Endothelial cell of umbilical vein (primary cell): ENCODE measurements around the gene CELA3A.
"Not testable (repeated sequence)": the region's sequence is repeated elsewhere in the genome, so short reads cannot be mapped to it uniquely, and the experiment has no call there.

Experiments used
- EZH2 ChIP-seq: IDR thresholded peaks from 2 replicates; pipeline ENCODE4 v1.6.1; 2012; ENCODE audit warnings: borderline replicate concordance, low read depth, mild to moderate bottlenecking, moderate library complexity, low read length, inconsistent platforms; ENCODE audit not compliant: severe bottlenecking
- GATA2 ChIP-seq: IDR thresholded peaks from 2 replicates; pipeline ENCODE4 v1.7.0; 2011; ENCODE audit warnings: low read depth, mild to moderate bottlenecking, moderate library complexity, mixed read lengths, low read length; ENCODE audit not compliant: insufficient read length, insufficient read depth
- JUN ChIP-seq: IDR thresholded peaks from 2 replicates; pipeline ENCODE4 v1.6.1; 2011; ENCODE audit warnings: borderline replicate concordance, low read depth; ENCODE audit not compliant: insufficient read length, insufficient read depth
- MYC ChIP-seq: IDR thresholded peaks from one replicate; pipeline ENCODE4 v1.6.1; 2011; ENCODE audit warnings: mild to moderate bottlenecking, low read depth, low read length
- POLR2A ChIP-seq: IDR thresholded peaks from 2 replicates; pipeline ENCODE4 v1.6.1; 2012; ENCODE audit warnings: low read depth, mild to moderate bottlenecking, control low read depth, low read length
- POLR2AphosphoS5 ChIP-seq: IDR thresholded peaks from 2 replicates; pipeline ENCODE4 v1.6.1; 2012; ENCODE audit warnings: low read depth, mild to moderate bottlenecking, control low read depth, low read length, moderate library complexity; ENCODE audit not compliant: insufficient read depth
- TF ChIP-seq, protein P1 (sequence below), 2 donors: IDR thresholded peaks; 1 replicate in 1 of 2; 2 replicates in 1 of 2; pipeline ENCODE4 v1.5.1; 2011; ENCODE audit warnings: low read length in 2 of 2, mild to moderate bottlenecking in 2 of 2, moderate library complexity in 2 of 2, control low read depth in 1 of 2, inconsistent platforms in 1 of 2, low read depth in 1 of 2; ENCODE audit not compliant: insufficient read depth in 1 of 2; ENCODE audit errors: extremely low read depth in 1 of 2
- TF ChIP-seq, protein P2 (sequence below): IDR thresholded peaks from 2 replicates; pipeline ENCODE4 v1.6.1; 2011; ENCODE audit not compliant: insufficient read depth, insufficient read length

GRCh38 chr1:21976703-21977239 lies 24.7 kb upstream of the CELA3A start, which contains the start of gene CELA3B:
- not testable (repeated sequence) for TF ChIP-seq JUN, POLR2A, EZH2, GATA2, POLR2AphosphoS5, MYC
- TF ChIP-seq, protein P1, sequence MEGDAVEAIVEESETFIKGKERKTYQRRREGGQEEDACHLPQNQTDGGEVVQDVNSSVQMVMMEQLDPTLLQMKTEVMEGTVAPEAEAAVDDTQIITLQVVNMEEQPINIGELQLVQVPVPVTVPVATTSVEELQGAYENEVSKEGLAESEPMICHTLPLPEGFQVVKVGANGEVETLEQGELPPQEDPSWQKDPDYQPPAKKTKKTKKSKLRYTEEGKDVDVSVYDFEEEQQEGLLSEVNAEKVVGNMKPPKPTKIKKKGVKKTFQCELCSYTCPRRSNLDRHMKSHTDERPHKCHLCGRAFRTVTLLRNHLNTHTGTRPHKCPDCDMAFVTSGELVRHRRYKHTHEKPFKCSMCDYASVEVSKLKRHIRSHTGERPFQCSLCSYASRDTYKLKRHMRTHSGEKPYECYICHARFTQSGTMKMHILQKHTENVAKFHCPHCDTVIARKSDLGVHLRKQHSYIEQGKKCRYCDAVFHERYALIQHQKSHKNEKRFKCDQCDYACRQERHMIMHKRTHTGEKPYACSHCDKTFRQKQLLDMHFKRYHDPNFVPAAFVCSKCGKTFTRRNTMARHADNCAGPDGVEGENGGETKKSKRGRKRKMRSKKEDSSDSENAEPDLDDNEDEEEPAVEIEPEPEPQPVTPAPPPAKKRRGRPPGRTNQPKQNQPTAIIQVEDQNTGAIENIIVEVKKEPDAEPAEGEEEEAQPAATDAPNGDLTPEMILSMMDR (IDR thresholded peaks at IDR 0.05; ENCODE audit: extremely low read depth in 1 of 2, insufficient read depth in 1 of 2, low read depth in 1 of 2, low read length in 2 of 2): not testable (repeated sequence)
- TF ChIP-seq, protein P2, sequence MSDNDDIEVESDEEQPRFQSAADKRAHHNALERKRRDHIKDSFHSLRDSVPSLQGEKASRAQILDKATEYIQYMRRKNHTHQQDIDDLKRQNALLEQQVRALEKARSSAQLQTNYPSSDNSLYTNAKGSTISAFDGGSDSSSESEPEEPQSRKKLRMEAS: not testable (repeated sequence)
